Muscle of back (tissue), 11 donors: ENCODE results near the gene GMDS. TPM values are rescaled to one million over a fixed set of nuclear protein-coding genes. Genes with fewer than 3 reads are reported as not detected.
A peak's percentile ranks its signal among the peaks of the same experiment; 100 is the strongest.

Experiments
- DNase-seq, 3 donors: peaks; one replicate each; pipeline versions ENCODE4 v3.0.0 to v3.0.0-alpha.2; 2013
- polyA plus RNA-seq, 10 donors: library from polyadenylated mRNA; unstranded; fragments of 120-200 nt; gene quantifications; one replicate each; pipeline ENCODE4 v1.2.1, GENCODE V29; 2013; ENCODE audit not compliant: insufficient read length in 10 of 10

GMDS gene
- polyA plus RNA-seq, 10 donors = 9.6 to 17.5 (median 11.0) TPM

DNA sequence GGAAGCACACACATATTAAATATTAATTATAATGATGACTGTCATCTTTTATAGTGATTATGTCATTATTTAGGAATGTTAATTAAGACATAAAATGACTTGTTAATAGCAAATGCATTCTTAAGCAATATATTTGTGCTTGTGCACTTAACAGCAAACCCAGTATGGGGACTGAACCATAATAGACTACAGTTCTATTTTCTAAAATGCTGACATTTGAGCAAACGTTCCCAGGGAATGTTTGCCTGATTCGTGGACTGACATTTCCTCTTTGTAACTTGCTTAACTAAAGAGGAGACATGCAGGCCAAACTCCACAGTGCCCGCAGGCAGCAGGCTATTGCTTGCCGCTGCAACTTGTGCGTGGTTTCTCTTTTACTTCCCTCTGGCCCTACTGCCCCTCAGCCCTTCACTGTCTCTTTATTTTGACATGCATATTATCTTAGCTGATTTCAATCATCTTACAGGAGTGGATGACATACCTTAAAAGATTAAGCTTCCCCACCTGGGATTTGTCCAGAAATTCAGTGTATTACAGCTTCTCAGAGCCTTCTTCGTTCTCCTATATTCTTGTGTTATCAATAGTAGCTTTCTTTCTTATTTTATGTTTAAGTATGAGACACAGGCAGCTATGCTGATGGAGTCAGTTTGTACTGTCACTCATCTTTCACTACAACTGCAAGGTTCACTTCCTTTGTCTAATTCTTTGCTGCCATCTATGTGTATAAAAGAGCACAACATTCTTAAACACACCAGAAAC is 141.5 kb downstream of the GMDS start:
- DNase-seq = peak; percentile 38 to 62 (median 39)

DNA sequence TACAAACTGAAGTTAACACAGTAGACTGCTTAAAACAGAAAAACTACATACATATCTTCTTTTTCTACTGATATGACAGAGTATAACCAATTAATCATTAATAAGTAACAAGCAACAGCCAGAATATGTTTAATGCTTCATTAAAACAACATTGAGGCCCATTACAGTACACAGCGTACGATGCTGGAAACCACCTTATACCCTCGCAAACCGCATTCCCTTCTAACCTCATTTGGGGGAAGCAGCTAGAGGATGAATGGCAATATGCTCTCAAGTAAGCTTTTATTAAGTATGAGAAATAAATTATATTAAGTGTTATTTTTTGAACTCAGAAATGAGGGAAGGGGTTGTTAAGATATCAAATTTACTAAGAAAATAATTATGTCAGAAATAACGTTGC is 142.4 kb downstream of the GMDS start:
- no peak for DNase-seq

DNA sequence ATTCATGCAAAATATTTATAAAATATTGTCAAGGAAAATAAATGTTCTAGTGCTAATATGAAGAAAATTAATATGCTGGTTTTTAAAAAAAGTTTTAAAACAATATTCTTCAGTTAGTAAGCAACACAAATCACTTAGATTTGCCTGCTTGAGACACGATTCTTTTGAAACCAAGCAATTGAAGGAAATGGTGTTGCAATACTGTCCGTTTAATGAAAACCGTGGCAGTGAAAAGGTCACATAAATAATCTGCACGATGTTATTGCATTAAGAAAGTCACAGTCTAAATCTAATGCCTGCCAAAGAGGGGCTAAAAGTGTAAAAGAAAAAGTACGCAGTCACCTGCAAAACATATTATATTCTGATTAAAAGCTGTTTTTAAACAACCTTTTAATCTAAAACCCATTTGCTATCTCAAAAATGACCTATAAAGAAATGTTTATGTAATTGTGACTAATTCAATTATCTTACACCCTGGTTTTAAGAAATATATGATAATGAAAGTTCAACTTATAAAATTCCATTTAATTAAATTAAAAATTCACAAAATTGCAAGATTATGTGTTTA is 143.0 kb downstream of the GMDS start:
- DNase-seq = no peak

DNA sequence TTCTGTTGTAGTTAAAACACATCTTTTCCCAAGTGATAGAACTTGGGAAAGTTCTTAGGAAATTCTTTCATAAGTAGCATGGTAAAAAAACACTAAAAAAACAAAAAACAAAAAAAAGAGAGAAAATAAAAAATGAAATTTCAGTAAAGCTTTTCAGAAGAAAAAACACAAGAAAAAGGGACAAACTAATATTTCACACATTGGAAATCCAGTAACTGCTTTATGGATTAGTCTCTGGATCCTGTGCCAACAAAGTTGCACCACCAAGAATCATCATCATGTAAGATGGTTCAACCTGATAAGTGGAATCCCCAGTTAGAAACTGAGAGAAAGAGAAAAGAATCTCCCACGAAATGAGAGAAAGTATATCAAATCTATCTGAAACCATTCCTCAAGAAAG is 144.2 kb downstream of the GMDS start:
- DNase-seq = no peak

DNA sequence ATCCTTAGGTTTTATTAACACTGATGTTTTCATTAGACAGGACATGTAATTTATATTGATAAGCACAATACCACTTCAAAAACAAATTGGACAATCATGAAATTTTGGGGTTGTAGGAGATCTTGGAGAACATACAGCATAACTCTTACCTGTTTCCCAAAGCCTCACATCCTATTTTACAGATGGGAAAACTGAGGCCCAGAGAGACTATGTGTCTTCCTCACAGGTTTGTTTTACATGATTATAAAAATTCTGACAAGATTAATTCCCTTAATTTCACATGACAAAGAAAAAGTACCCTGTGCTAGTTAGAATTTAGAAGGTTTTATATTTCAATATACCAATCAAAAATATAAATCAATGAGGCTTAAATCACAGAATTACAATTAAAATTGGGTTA is 145.5 kb downstream of the GMDS start:
- no peak for DNase-seq

DNA sequence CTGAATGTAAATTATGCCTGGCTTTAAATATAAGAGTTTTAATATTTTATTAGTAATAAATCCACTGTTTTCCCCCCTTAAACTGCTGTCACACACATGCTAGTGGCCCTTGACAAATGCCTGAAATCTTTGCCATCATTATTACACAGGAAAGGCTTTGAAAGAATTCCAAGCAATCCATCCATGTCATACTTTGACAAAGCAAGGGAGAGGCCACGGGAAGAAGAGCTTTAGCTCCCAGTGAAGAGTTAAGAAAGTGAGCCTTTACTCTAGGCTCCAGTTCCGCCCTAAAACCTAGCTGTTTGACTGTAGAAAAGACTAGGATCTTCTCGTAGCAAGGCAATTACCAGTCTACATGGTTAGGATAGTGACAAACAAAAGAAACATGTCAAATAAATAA is 147.9 kb downstream of the GMDS start:
- no peak for DNase-seq

DNA sequence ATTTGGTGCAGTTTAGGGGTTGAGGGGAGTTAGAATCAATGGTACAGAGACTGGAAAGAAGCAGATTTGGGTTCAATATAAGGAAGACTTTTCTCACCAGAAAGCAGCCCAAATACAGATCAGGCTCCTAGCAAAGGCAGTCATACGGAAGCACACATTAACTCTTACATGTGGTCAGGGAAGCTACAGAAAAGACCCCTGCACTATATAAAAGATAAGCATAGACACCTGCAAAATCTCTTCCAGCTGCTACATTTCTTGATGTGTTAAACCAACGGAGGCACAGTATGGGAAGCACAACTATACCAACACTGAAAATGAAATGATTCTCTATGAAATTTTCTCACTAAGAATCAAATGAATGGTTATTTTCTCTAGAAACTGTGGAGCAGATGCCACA is 150.8 kb downstream of the GMDS start:
- DNase-seq = no peak

DNA sequence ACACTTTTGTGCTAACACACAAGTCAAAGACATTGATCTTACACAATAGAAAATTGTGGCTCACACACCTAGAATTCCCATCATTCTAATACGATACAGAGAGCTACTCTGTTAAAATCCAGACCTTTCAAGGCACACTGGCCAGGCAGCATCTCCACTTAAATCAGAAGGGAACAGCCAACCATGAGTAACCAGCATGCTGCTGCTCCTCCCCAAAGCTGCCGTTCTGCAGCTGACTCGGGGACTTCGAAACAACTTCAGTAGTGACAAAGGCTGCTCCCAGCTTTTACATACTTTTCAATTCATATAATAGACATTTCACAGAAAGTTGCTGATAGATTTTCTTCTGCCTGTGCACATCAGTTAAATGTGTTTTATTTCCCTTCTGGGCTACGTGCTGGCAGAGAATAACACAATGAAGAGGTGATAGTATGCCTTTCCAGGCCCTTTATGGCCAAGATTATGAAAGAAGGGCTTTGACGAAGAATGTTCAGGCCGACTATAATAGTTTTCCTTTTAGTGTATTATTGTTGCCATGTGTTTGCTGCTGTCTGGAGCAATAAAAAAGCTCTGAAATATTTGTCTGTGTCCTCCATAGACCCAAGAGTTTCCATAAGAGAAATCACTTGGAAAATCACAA is 159.0 kb downstream of the GMDS start:
- peak; percentile 10 to 65 (median 26) for DNase-seq

DNA sequence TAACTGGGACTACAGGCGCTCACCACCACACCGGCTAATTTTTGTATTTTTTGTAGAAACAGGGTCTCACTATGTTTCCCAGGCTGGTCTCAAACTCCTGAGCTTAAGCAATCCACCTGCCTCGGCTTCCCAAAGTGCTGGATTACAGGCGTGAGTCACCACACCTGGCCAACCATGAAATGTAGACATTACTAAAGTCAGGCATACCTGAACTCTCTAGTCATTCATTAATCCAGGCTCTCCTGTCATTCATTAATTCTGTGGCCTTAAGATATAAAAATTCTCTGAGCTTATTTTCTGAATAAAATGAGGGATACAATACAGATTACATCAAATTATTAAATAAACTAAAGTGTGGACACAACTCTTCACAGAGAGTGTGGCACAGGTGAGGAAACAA is 159.7 kb downstream of the GMDS start:
- no peak for DNase-seq

DNA sequence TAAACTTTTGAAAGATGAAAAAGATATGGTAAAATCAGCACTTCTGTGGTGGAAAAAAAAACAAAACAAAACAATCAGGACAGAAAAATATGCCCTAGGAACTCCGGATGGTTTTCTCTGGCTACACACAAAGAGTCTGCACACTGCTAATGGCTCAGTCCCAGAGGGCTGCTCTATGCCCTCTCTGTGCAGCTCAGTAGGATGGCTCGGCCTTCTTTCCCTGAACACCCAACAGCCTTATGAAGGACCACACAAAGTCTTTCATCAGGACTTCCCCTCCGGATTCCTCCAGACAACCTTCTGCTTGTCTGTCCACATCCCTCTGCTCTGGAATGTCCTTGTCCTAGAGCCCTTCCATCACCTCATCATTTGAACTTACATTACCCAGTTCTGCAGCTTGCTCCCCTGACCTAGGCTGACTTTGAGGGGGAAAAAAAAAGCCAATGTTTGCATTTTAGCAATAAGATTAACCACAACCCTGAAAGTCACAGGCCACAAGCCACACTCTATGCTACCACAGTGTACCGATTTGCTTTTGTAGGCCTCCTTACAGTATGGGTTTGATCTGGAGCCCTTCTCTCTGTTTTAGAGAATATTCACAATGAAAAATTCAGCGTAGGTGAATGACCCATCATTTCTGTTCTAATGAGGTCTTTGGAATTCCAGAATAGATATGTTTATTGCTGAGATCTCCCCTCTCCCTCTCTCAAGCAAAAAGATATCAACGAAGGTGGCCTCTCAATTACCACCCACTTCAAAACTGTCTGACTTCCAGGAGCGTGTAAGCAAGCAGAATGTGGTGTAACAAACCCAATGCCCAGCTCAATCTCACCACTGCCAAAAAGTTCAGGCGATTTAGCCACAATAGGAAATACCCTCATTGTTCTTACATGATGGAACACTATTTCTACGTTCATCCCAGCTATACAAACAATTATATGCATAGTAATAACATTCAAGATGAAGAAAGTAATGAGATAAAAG is 164.0 kb downstream of the GMDS start:
- DNase-seq = no peak

DNA sequence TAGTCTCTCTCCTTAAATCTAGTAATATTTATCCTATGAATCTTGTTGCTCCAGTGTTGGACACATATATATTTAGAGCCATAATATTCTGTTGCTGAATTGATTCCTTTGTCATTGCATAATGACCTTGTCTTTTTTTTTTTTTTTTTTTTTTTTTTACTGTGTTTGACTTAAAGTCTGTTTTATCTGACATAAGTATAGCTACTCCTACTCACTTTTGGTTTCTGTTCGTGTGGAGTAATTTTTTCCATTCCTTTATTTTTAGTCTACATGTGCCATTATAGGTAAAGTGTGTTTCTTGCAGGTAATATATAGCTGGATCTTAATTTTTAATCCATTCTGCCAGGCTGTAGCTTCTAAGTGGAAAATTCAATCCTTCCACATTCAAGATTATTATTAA is 166.5 kb downstream of the GMDS start:
- no peak for DNase-seq

DNA sequence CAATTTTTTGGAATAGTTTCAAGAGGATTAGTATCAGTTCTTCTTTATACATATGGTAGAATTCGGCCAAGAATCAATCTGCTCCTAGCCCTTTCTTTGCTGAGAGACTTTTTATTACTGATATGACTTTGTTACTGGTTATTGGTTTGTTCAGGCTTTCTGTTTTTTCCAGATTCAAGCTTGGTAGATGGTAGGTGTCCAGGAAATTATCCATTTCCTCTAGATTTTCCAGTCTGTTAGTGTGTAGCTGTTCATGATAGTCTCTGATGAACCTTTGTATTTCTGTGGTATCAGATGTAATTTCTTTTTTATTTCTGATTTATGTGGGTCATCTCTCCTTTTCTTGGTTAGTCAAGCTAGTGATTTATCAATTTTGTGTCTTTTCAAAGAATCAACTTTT is 167.6 kb downstream of the GMDS start:
- DNase-seq = no peak

DNA sequence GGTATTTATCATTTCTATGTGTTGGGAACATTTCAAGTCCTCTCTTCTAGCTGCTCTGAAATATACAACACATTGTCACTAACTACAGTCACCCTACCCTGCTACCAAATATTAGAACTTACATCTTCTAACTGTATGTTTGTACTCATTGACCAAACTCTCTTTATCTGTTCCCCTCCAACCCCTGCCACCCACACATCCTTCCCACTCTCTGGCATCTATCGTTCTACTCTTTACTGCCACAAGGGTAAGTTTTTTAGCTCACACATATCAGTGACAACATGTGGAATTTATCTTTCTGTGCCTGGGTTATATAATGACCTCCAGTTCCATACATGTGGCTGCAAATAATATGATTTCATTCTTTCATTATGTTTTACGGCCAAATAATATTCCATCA is 171.9 kb downstream of the GMDS start:
- no peak for DNase-seq

DNA sequence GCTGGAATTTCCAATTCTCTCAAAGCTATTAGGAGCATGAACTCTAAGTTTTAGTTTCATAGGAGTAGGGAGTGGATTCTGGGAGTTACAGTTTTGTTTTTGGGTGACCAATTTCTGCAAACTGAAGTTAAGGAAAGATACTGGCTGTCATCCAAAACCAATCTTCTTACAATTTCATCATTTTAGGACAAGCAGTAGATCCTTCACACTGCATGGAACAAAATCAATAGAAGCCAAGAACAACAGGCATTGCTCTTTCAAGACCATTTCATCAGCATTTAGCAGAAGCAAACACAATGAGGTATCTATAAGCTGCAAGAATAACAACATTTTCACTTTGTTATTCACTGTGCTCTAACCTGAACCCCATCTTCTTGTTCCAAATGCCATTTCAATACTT is 173.0 kb downstream of the GMDS start:
- no peak for DNase-seq

DNA sequence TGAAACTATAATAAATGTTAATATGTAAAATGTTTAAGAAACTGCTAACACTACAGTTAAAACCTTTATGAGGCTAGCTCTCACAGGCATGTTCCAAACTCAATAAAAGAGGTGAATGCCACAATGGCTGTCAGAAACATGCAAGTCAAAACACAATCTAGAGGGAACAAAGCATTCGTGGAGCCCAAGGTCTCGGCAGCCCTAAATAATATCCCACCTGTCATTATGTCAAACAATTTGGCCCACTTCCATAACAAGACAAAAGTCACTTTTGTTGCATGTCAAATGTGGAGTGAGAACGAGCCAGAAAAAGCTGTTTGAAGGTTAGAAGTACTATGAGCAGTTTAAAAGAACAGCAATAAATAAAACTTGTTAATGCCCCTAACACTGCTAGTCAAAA is 181.9 kb downstream of the GMDS start:
- DNase-seq = no peak

DNA sequence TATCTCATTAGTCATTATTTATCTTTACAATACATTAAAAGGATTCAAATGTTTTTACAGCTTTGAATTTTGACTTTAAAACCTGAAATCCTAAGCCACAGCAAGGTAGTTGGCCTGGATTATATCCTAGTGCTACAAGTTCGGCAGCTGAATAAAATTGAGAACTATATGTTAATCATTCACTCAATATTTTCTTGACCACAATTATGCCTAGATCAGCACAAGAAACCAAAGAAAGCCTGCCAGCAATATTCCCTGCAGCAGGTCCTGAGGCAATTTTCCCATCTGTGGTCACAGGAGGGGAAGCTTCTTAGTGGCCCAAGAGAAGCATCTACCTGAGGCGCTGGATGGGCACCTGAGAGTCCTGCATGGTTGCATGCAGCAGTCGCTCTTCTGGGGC is 183.5 kb downstream of the GMDS start:
- DNase-seq = no peak

DNA sequence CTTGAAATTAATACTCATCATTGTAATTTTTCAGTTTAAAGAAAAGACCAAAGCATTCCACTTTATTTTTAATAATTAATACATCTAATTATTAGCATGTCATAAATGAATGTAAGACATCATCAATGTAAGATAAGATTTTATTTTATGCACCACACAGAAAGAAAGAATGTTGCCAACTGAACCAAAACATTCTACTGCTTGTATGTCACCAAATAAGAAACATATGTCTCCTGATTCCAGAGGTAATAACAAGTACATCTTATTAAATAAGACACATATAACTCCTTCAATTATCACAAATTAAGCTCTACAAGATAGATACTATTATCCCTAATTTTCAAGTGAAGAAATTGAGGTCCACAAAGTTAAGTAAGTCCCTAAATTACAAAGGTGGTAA is 189.5 kb downstream of the GMDS start:
- no peak for DNase-seq

DNA sequence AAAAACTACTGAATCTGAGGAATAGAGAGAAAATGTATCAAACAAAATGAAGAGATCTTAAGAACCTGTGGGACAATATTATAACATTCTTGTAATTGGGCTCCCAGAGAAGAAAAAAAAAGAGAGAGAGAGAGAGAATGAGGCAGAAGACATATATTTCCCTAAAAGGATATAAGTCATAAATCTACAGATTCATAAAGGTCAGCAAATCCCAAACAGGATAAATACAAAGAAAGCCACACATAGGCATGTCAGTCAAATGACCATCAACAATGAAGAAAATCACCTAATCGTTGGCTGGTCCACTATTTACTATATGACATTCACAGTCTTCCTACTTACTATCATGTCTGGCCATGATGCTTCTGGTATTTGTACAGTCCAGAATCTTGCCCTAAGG is 190.3 kb downstream of the GMDS start:
- DNase-seq = no peak

DNA sequence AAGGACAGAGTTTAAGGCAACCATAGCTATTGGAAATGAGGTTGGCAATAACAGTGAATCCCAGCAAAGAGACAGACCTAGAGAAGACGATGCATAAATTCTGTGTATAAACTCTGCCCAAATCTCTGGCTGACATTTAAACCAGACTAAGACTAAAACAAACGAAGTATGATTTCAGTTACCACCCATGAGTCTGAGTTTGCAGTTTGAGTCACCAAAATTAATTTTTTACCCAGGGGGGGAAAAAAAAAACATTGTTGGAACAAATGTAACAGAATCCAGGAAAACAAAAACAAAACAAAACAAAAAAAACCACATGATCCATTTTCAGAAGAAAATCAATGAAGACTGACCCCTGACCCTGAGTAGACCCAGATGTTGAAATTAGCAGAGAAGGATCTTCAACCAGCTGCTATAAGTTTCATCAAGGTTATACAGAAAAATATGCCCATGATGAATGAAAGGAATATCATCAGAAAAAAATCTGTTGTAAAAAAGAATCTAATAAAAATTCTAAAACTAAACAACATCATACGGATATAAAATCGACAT is 190.8 kb downstream of the GMDS start:
- no peak for DNase-seq

DNA sequence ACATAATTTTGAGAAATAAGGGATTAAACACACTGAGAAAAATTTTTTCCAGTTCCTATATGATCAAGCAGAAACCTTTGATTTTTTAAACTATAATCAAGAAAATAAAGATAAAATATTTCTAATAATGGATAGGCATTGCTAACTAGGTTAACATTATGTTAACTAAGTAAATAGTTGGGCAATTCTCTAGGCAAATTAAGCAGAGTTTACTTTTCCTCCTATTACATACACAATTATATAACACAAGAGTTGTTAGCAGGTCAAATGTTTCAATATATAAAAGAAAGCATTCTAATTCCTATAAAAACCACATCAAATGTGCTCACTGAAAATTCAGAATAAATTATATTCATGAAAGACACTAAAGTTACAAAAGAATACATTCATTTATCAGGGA is 191.7 kb downstream of the GMDS start:
- DNase-seq = no peak

DNA sequence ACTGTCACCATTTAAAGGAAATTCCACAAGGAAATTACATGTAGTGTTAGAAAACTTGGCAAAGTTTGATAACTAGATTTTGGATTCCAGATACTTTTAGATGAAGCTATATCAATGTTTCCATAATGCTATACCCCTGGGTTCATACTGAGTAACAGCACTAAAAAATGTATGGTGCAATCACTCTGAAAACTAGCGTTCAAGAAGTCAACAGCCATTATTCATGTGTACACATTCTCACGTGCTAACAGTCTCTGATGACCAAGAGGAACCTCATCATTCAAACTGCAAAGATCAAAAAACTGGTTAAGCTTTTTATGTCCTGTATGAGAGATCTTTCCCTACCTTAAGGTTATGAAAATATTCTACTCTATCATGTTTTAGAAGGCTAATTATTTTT is 197.6 kb downstream of the GMDS start:
- DNase-seq = no peak

DNA sequence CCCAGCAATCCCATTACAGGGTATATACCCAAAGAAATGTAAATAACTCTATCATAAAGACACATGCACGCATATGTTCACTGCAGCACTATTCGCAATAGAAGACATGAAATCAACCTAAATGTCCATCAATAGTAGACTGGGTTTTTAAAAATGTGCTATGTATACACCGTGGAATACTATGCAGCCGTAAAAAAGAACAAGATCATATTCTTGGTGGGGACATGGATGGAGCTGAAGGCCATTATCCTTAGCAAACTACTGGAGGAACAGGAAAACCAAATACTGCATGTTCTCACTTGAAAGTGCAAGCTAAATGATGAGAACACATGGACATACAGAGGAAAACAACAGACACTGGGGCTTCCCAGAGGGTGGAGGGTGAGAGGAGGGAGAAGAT is 201.2 kb downstream of the GMDS start:
- no peak for DNase-seq
